GM10248 (cell line): ENCODE data around the gene HOGA1.
"Not testable (repeated sequence)": the region's sequence is repeated elsewhere in the genome, so short reads cannot be mapped to it uniquely, and the experiment has no call there.

Source experiments
- CTCF ChIA-PET: fragments of 300-600 bp; sonication (Branson Sonifier 250); formaldehyde crosslinking; extraction: SDS; loops from one replicate; lab custom pipeline; 2021; ENCODE audit warnings: antibody characterized with exemption; lab: Yijun Ruan, JAX
- POLR2A ChIA-PET: fragments of 350-650 bp; sonication (Branson Sonifier 250); formaldehyde crosslinking; extraction: SDS; loops from one replicate; lab custom pipeline; 2020; ENCODE audit warnings: antibody characterized with exemption; lab: Yijun Ruan, JAX
- DNase-seq: peaks from one replicate; pipeline ENCODE4 v3.0.0; 2012; ENCODE audit errors: extremely low spot score
- TF ChIP-seq, protein P1 (sequence below): IDR thresholded peaks from 2 replicates; pipeline ENCODE4 v1.5.1; 2012; ENCODE audit warnings: mild to moderate bottlenecking, low read depth; ENCODE audit errors: extremely low read depth, missing control alignments, control extremely low read depth

Gene HOGA1

GRCh38 chr10:97631098-97631497 is 46.9 kb downstream of the HOGA1 start:
- TF ChIP-seq, protein P1, sequence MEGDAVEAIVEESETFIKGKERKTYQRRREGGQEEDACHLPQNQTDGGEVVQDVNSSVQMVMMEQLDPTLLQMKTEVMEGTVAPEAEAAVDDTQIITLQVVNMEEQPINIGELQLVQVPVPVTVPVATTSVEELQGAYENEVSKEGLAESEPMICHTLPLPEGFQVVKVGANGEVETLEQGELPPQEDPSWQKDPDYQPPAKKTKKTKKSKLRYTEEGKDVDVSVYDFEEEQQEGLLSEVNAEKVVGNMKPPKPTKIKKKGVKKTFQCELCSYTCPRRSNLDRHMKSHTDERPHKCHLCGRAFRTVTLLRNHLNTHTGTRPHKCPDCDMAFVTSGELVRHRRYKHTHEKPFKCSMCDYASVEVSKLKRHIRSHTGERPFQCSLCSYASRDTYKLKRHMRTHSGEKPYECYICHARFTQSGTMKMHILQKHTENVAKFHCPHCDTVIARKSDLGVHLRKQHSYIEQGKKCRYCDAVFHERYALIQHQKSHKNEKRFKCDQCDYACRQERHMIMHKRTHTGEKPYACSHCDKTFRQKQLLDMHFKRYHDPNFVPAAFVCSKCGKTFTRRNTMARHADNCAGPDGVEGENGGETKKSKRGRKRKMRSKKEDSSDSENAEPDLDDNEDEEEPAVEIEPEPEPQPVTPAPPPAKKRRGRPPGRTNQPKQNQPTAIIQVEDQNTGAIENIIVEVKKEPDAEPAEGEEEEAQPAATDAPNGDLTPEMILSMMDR: no peak
- DNase-seq: no peak
- POLR2A ChIA-PET: no interaction called here
- CTCF ChIA-PET: interaction anchor here (0.8 kb wide), 1 partner anchor 11 kb away, joined by 3 read pairs; no protein-coding TSS in a partner anchor

DNA sequence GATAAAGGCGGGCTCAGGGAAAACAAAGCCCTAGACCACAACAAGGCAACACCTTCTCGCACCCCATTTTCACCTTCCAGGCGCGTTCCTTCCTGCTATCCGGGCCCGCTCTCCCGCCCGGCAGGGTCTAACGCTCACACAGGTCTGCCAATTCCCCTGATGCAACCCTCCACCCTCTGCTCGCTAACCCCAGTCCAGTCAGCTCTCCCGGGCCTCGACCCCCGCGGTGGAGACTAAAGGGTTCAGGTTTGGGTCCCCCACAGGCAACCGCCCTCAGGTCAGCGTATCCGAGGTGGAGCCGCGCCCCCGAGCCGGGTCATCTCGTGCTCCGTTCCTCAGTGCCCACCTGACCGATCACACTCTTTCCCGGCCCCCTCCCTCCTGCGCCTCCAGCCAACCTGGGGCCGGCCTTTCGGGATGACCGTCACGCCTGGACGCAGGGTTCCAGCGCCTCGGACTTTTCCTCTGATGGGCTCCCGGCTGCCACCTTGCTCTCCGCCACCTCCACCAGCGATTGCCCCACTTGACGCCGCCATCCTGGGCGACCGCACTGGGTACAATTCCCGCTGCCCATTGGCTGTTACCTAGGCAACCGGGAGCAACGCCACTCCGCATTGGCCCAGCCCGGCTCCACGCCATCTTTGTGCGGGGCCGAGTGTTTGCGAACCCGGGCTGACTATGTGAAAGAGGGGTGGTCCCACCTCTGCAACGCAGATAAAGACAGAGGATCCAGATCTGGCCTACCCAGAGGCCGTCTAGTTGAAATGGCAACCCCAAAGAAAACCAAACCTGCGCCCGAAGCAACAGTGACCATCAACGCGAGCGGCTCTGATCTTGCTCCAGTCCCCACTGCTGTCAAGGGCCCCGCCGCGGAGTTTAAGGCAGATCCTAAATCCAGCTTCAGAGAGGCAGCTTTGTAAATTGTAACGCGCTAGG is 49.0 kb downstream of the HOGA1 start, which contains the start of gene MORN4:
Gene MORN4 (minus strand): TSS at position 552 of the 936 bp plus-strand sequence. CDS start 13,847 bp downstream, outside the sequence.
- ChIA-PET POLR2A (no interaction called here), CTCF (interaction anchor here (1.3 kb wide), 1 partner anchor 29 kb away, joined by 3 read pairs; no protein-coding TSS in a partner anchor)
- peak; percentile 91 for DNase-seq
- TF ChIP-seq, protein P1: no peak

- CTCF ChIA-PET: interaction anchor here (1.3 kb wide), 1 partner anchor 28 kb away, joined by 3 read pairs; no protein-coding TSS in a partner anchor
- TF ChIP-seq, protein P1: no peak
- no peak for DNase-seq
- POLR2A ChIA-PET: no interaction called here
Observed at GRCh38 chr10:97633921-97634320, 49.7 kb downstream of the HOGA1 start.

DNA sequence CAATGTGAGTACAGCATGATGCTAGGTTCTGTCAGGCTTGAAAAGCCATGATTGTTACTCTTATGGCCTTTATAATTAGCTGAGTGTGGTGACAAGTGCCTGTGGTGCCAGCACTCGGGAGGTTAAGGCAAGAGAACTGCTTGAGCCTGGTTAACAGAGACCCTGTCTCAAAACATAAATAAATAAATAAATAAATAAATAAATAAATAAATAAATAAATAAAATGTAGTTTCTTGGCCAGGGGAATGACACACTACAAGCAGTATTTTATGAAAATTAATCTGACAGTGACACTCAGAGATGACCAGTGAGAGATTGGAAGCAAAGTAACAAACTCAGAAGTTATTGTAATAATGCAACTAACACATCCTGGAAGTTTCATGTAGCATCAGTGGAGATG is 51.4 kb downstream of the HOGA1 start:
- DNase-seq: no peak
- TF ChIP-seq, protein P1: no peak
- ChIA-PET CTCF (no interaction called here), POLR2A (no interaction called here)

DNA sequence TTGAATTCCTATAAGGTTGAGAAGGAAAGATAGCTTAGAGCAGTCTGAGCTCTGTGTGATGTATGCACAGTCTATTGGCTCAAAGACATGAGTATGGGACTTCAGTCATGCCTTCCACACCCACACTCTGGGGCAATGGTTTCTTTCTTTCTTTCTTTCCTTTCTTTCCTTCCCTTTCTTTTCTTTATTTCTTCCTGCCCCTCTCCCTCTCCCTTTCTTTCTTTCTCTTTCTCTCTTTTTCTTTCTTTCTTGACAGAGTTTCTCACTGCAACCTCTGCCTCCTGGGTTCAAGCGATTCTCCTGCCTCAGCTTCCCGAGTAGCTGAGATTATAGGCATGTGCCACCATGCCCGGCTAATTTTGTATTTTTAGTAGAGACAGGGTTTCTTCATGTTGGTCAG is 54.9 kb downstream of the HOGA1 start:
- not testable (repeated sequence) for DNase-seq
- ChIA-PET CTCF (interaction anchor here (1.4 kb wide), 1 partner anchor 104 kb away, joined by 4 read pairs; no protein-coding TSS in a partner anchor), POLR2A (interaction anchor here (0.6 kb wide), 1 partner anchor 144 kb away, joined by 3 read pairs; no protein-coding TSS in a partner anchor)

DNA sequence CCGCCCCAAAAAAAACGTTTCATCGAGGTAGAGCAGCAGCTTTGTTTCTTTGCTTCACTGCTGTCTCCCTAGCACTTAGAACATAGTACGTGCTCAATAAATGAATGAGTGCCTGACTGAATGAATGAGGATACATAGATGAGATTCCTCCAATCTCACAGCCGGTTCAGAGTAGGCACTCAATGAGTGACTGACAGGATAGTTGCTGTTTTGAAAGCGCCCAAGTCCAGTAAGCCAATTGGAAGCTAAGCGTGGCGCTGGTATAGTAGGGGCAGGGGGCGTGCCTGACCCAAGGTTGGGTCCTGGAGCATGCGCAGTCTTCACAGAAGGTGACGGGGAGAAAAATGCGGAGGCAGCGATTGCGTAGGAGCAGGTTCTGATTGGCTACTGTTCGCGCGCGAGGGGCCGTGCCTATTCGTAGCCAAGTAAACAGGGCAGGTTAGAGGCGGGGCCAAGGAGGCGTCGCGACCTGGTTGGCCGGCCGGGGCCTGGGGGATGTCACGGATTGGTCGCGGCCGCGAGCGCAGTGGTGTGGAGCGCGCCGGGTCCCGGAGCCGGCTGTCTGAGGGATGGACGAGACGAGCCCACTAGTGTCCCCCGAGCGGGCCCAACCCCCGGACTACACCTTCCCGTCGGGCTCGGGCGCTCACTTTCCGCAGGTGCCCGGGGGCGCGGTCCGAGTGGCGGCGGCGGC is 56.1 kb downstream of the HOGA1 start, which contains the start of gene PI4K2A:
Gene PI4K2A (plus strand): TSS at position 498 of the 694 bp plus-strand sequence. CDS start 72 bp downstream, at position 570.
- ChIA-PET POLR2A (no interaction called here), CTCF (interaction anchor here (0.5 to 2.0 kb wide), 3 partner anchors 12 to 46 kb away, joined by 3 to 4 read pairs (median 3); partner anchors contain the start of gene AVPI1)
- TF ChIP-seq, protein P1: no peak
- DNase-seq: peak; percentile 98
